NOMO-1 treated with DMSO at 0.1 percent for 48 hours (cell line): ENCODE data around the gene NPTN.
"Not testable (repeated sequence)": the region's sequence is repeated elsewhere in the genome, so short reads cannot be mapped to it uniquely, and the experiment has no call there.

Experiments
- DNase-seq: peaks from one replicate; lab custom pipeline; 2025; ENCODE audit not compliant: unreplicated experiment; lab: John Stamatoyannopoulos, UW

NPTN gene

GRCh38 chr15:73633111-73633990 lies at the start of gene NPTN:
NPTN (minus strand) TSS chr15:73633389; CDS start chr15:73633215, 174 bp downstream.
- peak; percentile 96 for DNase-seq

- no peak for DNase-seq
These were observed 49.5 kb upstream of the NPTN start for GRCh38 chr15:73682600-73683090.

GRCh38 chr15:73681856-73682599 lies 48.8 kb upstream of the NPTN start:
- no peak for DNase-seq

- peak; percentile 55 for DNase-seq
These were observed 47.9 kb upstream of the NPTN start for GRCh38 chr15:73681063-73681462.

GRCh38 chr15:73680549-73680948 lies 47.4 kb upstream of the NPTN start:
- DNase-seq, result no peak

GRCh38 chr15:73679964-73680363 lies 46.8 kb upstream of the NPTN start:
- no peak for DNase-seq

- DNase-seq, result no peak
These were observed 46.0 kb upstream of the NPTN start for GRCh38 chr15:73679180-73679579.

GRCh38 chr15:73678498-73678897 lies 45.3 kb upstream of the NPTN start:
- DNase-seq, result no peak

- no peak for DNase-seq
These were observed 44.5 kb upstream of the NPTN start for GRCh38 chr15:73677733-73678132.

GRCh38 chr15:73677146-73677607 lies 44.0 kb upstream of the NPTN start:
- peak; percentile 23 for DNase-seq

- no peak for DNase-seq
These were observed 41.4 kb upstream of the NPTN start for GRCh38 chr15:73674587-73674986.

GRCh38 chr15:73660455-73660854 lies 27.3 kb upstream of the NPTN start:
- no peak for DNase-seq

- DNase-seq, result no peak
These were observed 25.5 kb upstream of the NPTN start for GRCh38 chr15:73658645-73659044.

GRCh38 chr15:73655724-73656123 lies 22.5 kb upstream of the NPTN start:
- DNase-seq, result no peak

- no peak for DNase-seq
These were observed 21.5 kb upstream of the NPTN start for GRCh38 chr15:73654659-73655058.

- peak; percentile 85 for DNase-seq
These were observed 17.4 kb upstream of the NPTN start for GRCh38 chr15:73650416-73651126.

GRCh38 chr15:73648014-73648295 lies 14.8 kb upstream of the NPTN start:
- no peak for DNase-seq

GRCh38 chr15:73647259-73648013 lies 14.2 kb upstream of the NPTN start:
- no peak for DNase-seq

GRCh38 chr15:73639464-73639863 lies 6.3 kb upstream of the NPTN start:
- DNase-seq, result not testable (repeated sequence)

GRCh38 chr15:73637527-73637926 lies 4.3 kb upstream of the NPTN start:
- no peak for DNase-seq
